SK-N-DZ (cell line): Measurements from ENCODE around the gene BRSK2.

Source experiments
- DNase-seq: peaks from one replicate; pipeline ENCODE4 v3.0.0-alpha.2; 2015; ENCODE audit warnings: low spot score

The BRSK2 gene

GRCh38 chr11:1511937-1512496 is 122.3 kb downstream of the BRSK2 start:
- no peak for DNase-seq
